Astrocyte (in vitro differentiated cells and primary cell): ENCODE results near the gene CNN3. TPM values are rescaled to one million over a fixed set of nuclear protein-coding genes. Genes with fewer than 3 reads are reported as not detected.

ENCODE experiments used
- DNase-seq: peaks from one replicate; pipeline ENCODE4 v3.0.0-alpha.2; 2010; ENCODE audit warnings: low read depth
- FAIRE-seq: peaks from 2 replicates; lab custom pipeline; 2011; peaks lifted over from hg19 to GRCh38; lab: Jason Lieb, UNC
- H2AFZ ChIP-seq: 2 replicates; pipeline ENCODE4 v1.6.0; 2012; ENCODE audit warnings: low read depth, low read length, inconsistent platforms
- H3K27ac ChIP-seq: 2 replicates; pipeline ENCODE4 v1.5.1; 2011; ENCODE audit warnings: low read depth, low read length, inconsistent platforms
- H3K27me3 ChIP-seq: 2 replicates; pipeline ENCODE4 v1.6.0; 2011; ENCODE audit warnings: low read length, inconsistent platforms; ENCODE audit not compliant: insufficient read depth
- H3K36me3 ChIP-seq: 2 replicates; pipeline ENCODE4 v1.5.1; 2011; ENCODE audit warnings: low read length, inconsistent platforms; ENCODE audit not compliant: insufficient read depth
- H3K4me1 ChIP-seq: 2 replicates; pipeline ENCODE4 v1.5.1; 2011; ENCODE audit warnings: low read length, inconsistent platforms; ENCODE audit not compliant: insufficient read depth
- H3K4me2 ChIP-seq: 2 replicates; pipeline ENCODE4 v1.6.0; 2012; ENCODE audit warnings: low read length, inconsistent platforms
- H3K4me3 ChIP-seq: 2 replicates; pipeline ENCODE4 v1.5.1; 2011; ENCODE audit warnings: low read depth, mild to moderate bottlenecking, low read length, inconsistent platforms; ENCODE audit not compliant: insufficient read depth
- H3K79me2 ChIP-seq: 2 replicates; pipeline ENCODE4 v1.6.0; 2012; ENCODE audit warnings: mild to moderate bottlenecking, low read length, inconsistent platforms; ENCODE audit not compliant: insufficient read depth
- H3K9ac ChIP-seq: 2 replicates; pipeline ENCODE4 v1.6.0; 2012; ENCODE audit warnings: mild to moderate bottlenecking, low read length, inconsistent platforms
- H3K9me3 ChIP-seq: 2 replicates; pipeline ENCODE4 v1.5.1; 2012; ENCODE audit warnings: low read depth, mild to moderate bottlenecking, low read length, inconsistent platforms; ENCODE audit not compliant: insufficient read depth
- H4K20me1 ChIP-seq: 2 replicates; pipeline ENCODE4 v1.6.0; 2012; ENCODE audit warnings: low read length, inconsistent platforms; ENCODE audit not compliant: insufficient read depth
- H3K27ac Mint-ChIP-seq: one replicate; pipeline ENCODE4 v1.8.0; 2021; ENCODE audit warnings: mild to moderate bottlenecking, mixed read lengths; ENCODE audit not compliant: unreplicated experiment
- H3K27me3 Mint-ChIP-seq: one replicate; pipeline ENCODE4 v1.8.0; 2021; ENCODE audit warnings: low read depth, mixed read lengths; ENCODE audit not compliant: unreplicated experiment
- H3K36me3 Mint-ChIP-seq: one replicate; pipeline ENCODE4 v1.8.0; 2021; ENCODE audit warnings: low read depth, mixed read lengths; ENCODE audit not compliant: unreplicated experiment
- H3K4me1 Mint-ChIP-seq: one replicate; pipeline ENCODE4 v1.8.0; 2021; ENCODE audit warnings: low read depth, mixed read lengths; ENCODE audit not compliant: unreplicated experiment
- H3K4me3 Mint-ChIP-seq: one replicate; pipeline ENCODE4 v1.8.0; 2021; ENCODE audit warnings: mild to moderate bottlenecking, moderate library complexity, mixed read lengths; ENCODE audit not compliant: unreplicated experiment
- H3K9me3 Mint-ChIP-seq: one replicate; pipeline ENCODE4 v1.8.0; 2021; ENCODE audit warnings: mild to moderate bottlenecking, mixed read lengths; ENCODE audit not compliant: unreplicated experiment
- CTCF ChIP-seq: IDR thresholded peaks from 2 replicates; pipeline ENCODE4 v1.5.1; 2011; ENCODE audit warnings: low read depth, mild to moderate bottlenecking, inconsistent platforms, low read length, moderate library complexity; ENCODE audit not compliant: insufficient read depth
- EZH2 ChIP-seq: IDR thresholded peaks from 2 replicates; pipeline ENCODE4 v1.6.1; 2012; ENCODE audit warnings: mild to moderate bottlenecking, low read length, inconsistent platforms; ENCODE audit not compliant: insufficient read depth
- total RNA-seq: library from RNA; stranded (reverse); gene quantifications from 2 replicates; pipeline ENCODE4 v1.2.1, GENCODE V29; 2021

The CNN3 gene
- total RNA-seq, 1 donor from 2014 or later, result 515 TPM

- DNase-seq (no peak), FAIRE-seq (no peak)
- H3K4me2 ChIP-seq, result peak overlapping the region; percentile 24
- peaks cover 23% of the 10 kb centered on the region for H3K4me1 ChIP-seq
- no peak overlapping the region for H3K9ac ChIP-seq
- H3K27me3 ChIP-seq, result no peaks in the 10 kb centered on the region
- peaks cover 99% of the 10 kb centered on the region for H3K79me2 ChIP-seq
- Mint-ChIP-seq H3K4me1 (peaks cover 57% of the 10 kb centered on the region), H3K27ac (peak overlapping the region; percentile 6), H3K27me3 (no peaks in the 10 kb centered on the region), H3K4me3 (peak overlapping the region; percentile 5), H3K36me3 (peaks cover 32% of the 10 kb centered on the region), H3K9me3 (no peaks in the 10 kb centered on the region)
- H4K20me1 ChIP-seq, result peaks cover 96% of the 10 kb centered on the region
- no peak overlapping the region for H3K4me3 ChIP-seq
- peaks cover 35% of the 10 kb centered on the region for H3K36me3 ChIP-seq
- H3K9me3 ChIP-seq, result no peaks in the 10 kb centered on the region
- TF ChIP-seq CTCF (no peak), EZH2 (no peak)
- H2AFZ ChIP-seq, result no peak overlapping the region
- no peak overlapping the region for H3K27ac ChIP-seq
Observed at GRCh38 chr1:94908965-94909364, 17.9 kb downstream of the CNN3 start.

- peaks cover 31% of the 10 kb centered on the region for H3K4me1 ChIP-seq
- peaks cover 32% of the 10 kb centered on the region for H3K36me3 ChIP-seq
- DNase-seq (no peak), FAIRE-seq (no peak)
- H3K4me2 ChIP-seq, result no peak overlapping the region
- Mint-ChIP-seq H3K27ac (no peak overlapping the region), H3K4me1 (peaks cover 57% of the 10 kb centered on the region), H3K27me3 (no peaks in the 10 kb centered on the region), H3K36me3 (peaks cover 30% of the 10 kb centered on the region), H3K9me3 (no peaks in the 10 kb centered on the region), H3K4me3 (no peak overlapping the region)
- H3K27me3 ChIP-seq, result no peaks in the 10 kb centered on the region
- no peak overlapping the region for H3K27ac ChIP-seq
- TF ChIP-seq CTCF, result no peak
- no peak for TF ChIP-seq EZH2
- H3K9ac ChIP-seq, result no peak overlapping the region
- H4K20me1 ChIP-seq, result peaks cover 96% of the 10 kb centered on the region
- no peaks in the 10 kb centered on the region for H3K9me3 ChIP-seq
- peaks cover 99% of the 10 kb centered on the region for H3K79me2 ChIP-seq
- no peak overlapping the region for H2AFZ ChIP-seq
- H3K4me3 ChIP-seq, result no peak overlapping the region
Observed at GRCh38 chr1:94908190-94908589, 18.7 kb downstream of the CNN3 start.

DNA sequence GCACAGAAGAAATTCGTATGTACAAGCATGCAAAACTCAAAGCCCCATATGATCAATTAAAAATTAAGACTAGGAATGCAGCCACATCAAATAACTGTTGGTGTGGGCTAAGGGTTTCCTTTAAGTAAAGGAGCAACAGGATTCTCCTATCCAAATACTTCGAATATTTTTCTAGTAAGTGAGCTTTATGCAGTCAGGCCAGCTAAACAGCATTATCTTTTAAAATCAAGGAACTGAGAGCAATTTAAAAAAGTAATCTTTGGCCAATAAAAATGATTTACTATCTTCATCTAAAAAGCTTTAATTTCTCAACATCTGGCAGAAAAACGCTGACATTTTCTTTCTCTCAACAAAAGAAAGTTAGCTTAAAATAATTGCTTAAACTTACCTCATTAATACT lies 19.8 kb downstream of the CNN3 start:
- Histone ChIP-seq H3K36me3 (peaks cover 42% of the 10 kb centered on the region), H4K20me1 (peaks cover 94% of the 10 kb centered on the region), H2AFZ (no peak overlapping the region), H3K4me2 (no peak overlapping the region), H3K4me1 (peaks cover 35% of the 10 kb centered on the region), H3K9me3 (no peaks in the 10 kb centered on the region), H3K79me2 (peaks cover 99% of the 10 kb centered on the region), H3K27me3 (no peaks in the 10 kb centered on the region), H3K27ac (no peak overlapping the region), H3K9ac (no peak overlapping the region), H3K4me3 (no peak overlapping the region)
- H3K27me3 Mint-ChIP-seq, result no peaks in the 10 kb centered on the region
- H3K36me3 Mint-ChIP-seq, result peaks cover 28% of the 10 kb centered on the region
- no peaks in the 10 kb centered on the region for H3K9me3 Mint-ChIP-seq
- FAIRE-seq (no peak), DNase-seq (no peak)
- peaks cover 58% of the 10 kb centered on the region for H3K4me1 Mint-ChIP-seq
- H3K27ac Mint-ChIP-seq, result peak overlapping the region; percentile 75
- TF ChIP-seq CTCF, result no peak
- TF ChIP-seq EZH2, result no peak
- no peak overlapping the region for H3K4me3 Mint-ChIP-seq
